PC-3 (cell line): ENCODE measurements around the gene UBASH3B. TPM values are rescaled to one million over a fixed set of nuclear protein-coding genes. Genes with fewer than 3 reads are reported as not detected.

Experiments
- ATAC-seq: fragments of 200-7000 bp; cut with Tn5 transposase; 2 replicates; pipeline ENCODE4 v1.9.1; 2020; ENCODE audit warnings: mild to moderate bottlenecking, moderate library complexity
- BruUV-seq: library from RNA; stranded (reverse); fragments of 400-500 nt; replicated peaks from 2 replicates; lab custom pipeline; 2021; lab: Mats Ljungman, UMichigan
- CTCF ChIA-PET: fragments of 300-600 bp; sonication (Branson Sonifier 250); formaldehyde crosslinking; loops from one replicate; lab custom pipeline; 2022; ENCODE audit warnings: antibody characterized with exemption; lab: Charles Lee
- POLR2A ChIA-PET: fragments of 300-600 bp; sonication (Branson Sonifier 250); formaldehyde crosslinking; loops from one replicate; lab custom pipeline; 2022; ENCODE audit warnings: antibody characterized with exemption; ENCODE audit not compliant: unreplicated experiment; lab: Charles Lee
- DNase-seq: peaks from one replicate; pipeline ENCODE4 v3.0.0-alpha.2; 2015
- H2AFZ ChIP-seq: fragments of 300-600 bp; sonication (generic); 2 replicates; pipeline ENCODE4 v1.6.0; 2016; ENCODE audit warnings: antibody characterized with exemption, low read length
- H3F3A ChIP-seq: fragments of 300-600 bp; sonication (generic); one replicate; pipeline ENCODE4 v1.6.0; 2017; ENCODE audit warnings: antibody characterized with exemption, low read length, control low read depth, mild to moderate bottlenecking; ENCODE audit not compliant: unreplicated experiment
- H3K27ac ChIP-seq: fragments of 300-600 bp; sonication (generic); 2 replicates; pipeline ENCODE4 v1.5.1; 2016; ENCODE audit warnings: mild to moderate bottlenecking, low read length
- H3K27me3 ChIP-seq: fragments of 300-600 bp; sonication (generic); 2 replicates; pipeline ENCODE4 v1.6.1; 2016; ENCODE audit warnings: low read length, mixed read lengths
- H3K36me3 ChIP-seq: fragments of 300-600 bp; sonication (generic); 2 replicates; pipeline ENCODE4 v1.6.1; 2016; ENCODE audit warnings: low read depth, mixed run types, low read length, mixed read lengths
- H3K4me1 ChIP-seq: fragments of 300-600 bp; sonication (generic); 2 replicates; pipeline ENCODE4 v1.5.1; 2016; ENCODE audit warnings: low read length; ENCODE audit not compliant: insufficient read depth
- H3K4me2 ChIP-seq: fragments of 300-600 bp; sonication (generic); 2 replicates; pipeline ENCODE4 v1.6.0; 2016; ENCODE audit warnings: low read length
- H3K4me3 ChIP-seq: fragments of 300-600 bp; sonication (generic); 2 replicates; pipeline ENCODE4 v1.5.1; 2016; ENCODE audit warnings: mild to moderate bottlenecking, low read length, mixed read lengths
- H3K79me2 ChIP-seq: fragments of 300-600 bp; sonication (generic); 2 replicates; pipeline ENCODE4 v1.6.1; 2017; ENCODE audit warnings: low read length, mixed read lengths
- H3K9ac ChIP-seq: fragments of 300-600 bp; sonication (generic); 2 replicates; pipeline ENCODE4 v1.6.0; 2016; ENCODE audit warnings: mild to moderate bottlenecking, low read length
- H3K9me2 ChIP-seq: fragments of 300-600 bp; sonication (generic); replicated peaks from 2 replicates; pipeline ENCODE4 v1.6.1; 2016; ENCODE audit warnings: mixed run types, low read length, mixed read lengths
- H3K9me3 ChIP-seq: fragments of 300-600 bp; sonication (generic); 2 replicates; pipeline ENCODE4 v1.6.1; 2016; ENCODE audit warnings: low read length, mixed read lengths
- H4K20me1 ChIP-seq: fragments of 300-600 bp; sonication (generic); 2 replicates; pipeline ENCODE4 v1.6.1; 2016; ENCODE audit warnings: low read length, mixed read lengths
- EZH2 ChIP-seq: fragments of 300-600 bp; sonication (generic); IDR thresholded peaks from one replicate; pipeline ENCODE4 v1.6.1; 2017; ENCODE audit warnings: antibody characterized with exemption, mild to moderate bottlenecking, low read length; ENCODE audit not compliant: unreplicated experiment
- EZH2phosphoT487 ChIP-seq: fragments of 300-600 bp; sonication (generic); IDR thresholded peaks from 2 replicates; pipeline ENCODE4 v1.6.1; 2018; ENCODE audit warnings: mild to moderate bottlenecking, antibody characterized with exemption, low read length, borderline replicate concordance
- intact Hi-C: fragments of 100-400 bp; cut with micrococcal nuclease; formaldehyde crosslinking; loops from 2 replicates; pipeline ENCODE4 v1.9.0; 2023
- total RNA-seq: library from RNA; depleted of rRNA; stranded (reverse); fragments of >200 nt; gene quantifications from 2 replicates; pipeline ENCODE4 v1.2.3, GENCODE V29; 2014
- TF ChIP-seq, protein P1 (sequence below): fragments of 300-600 bp; sonication (generic); conservative IDR thresholded peaks from 2 replicates; pipeline ENCODE4 v1.5.1; 2017; ENCODE audit warnings: antibody characterized with exemption, low read depth, mild to moderate bottlenecking, low read length

Gene UBASH3B
- total RNA-seq, 1 experiment from 2014 or later: 178 TPM

DNA sequence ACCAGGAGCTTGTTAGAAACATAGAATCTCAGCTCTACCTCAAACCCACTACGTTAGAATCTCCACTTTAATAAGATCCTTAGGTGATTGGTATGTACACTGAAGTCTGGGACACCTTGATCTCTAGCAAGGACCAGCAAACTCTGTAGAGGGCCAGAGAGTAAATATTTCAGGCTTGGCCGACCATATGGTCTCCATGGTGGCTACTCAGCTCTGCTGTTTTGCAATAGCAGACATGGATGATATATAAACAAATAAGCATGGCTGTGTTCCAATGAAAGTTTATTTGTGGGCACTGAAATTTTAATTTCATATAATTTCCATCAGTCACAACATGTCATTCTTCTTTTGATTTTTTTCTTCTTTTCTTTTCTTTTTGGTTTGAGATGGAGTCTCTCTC is 23.9 kb downstream of the UBASH3B start:
- ATAC-seq (no peak), DNase-seq (no peak)
- Histone ChIP-seq H3K36me3 (no peaks in the 10 kb centered on the region), H3K27me3 (no peaks in the 10 kb centered on the region), H3K79me2 (peaks cover 81% of the 10 kb centered on the region), H4K20me1 (peaks cover 3% of the 10 kb centered on the region; the same call in 1 of the 2 replicates), H3K9me3 (no peaks in the 10 kb centered on the region), H3K4me2 (no peak overlapping the region), H3F3A (no peaks in the 10 kb centered on the region), H3K9ac (no peak overlapping the region), H3K4me1 (peaks cover 20% of the 10 kb centered on the region), H2AFZ (no peak overlapping the region), H3K9me2 (no peaks in the 10 kb centered on the region), H3K27ac (no peak overlapping the region), H3K4me3 (no peak overlapping the region)
- intact Hi-C loops: no loop called here
- BruUV-seq: no TSS peak
- CTCF ChIA-PET: no interaction called here
- POLR2A ChIA-PET: interaction anchor here (0.5 kb wide), 1 partner anchor 43 kb away, joined by 3 read pairs; no protein-coding TSS in a partner anchor
- TF ChIP-seq, protein P1, sequence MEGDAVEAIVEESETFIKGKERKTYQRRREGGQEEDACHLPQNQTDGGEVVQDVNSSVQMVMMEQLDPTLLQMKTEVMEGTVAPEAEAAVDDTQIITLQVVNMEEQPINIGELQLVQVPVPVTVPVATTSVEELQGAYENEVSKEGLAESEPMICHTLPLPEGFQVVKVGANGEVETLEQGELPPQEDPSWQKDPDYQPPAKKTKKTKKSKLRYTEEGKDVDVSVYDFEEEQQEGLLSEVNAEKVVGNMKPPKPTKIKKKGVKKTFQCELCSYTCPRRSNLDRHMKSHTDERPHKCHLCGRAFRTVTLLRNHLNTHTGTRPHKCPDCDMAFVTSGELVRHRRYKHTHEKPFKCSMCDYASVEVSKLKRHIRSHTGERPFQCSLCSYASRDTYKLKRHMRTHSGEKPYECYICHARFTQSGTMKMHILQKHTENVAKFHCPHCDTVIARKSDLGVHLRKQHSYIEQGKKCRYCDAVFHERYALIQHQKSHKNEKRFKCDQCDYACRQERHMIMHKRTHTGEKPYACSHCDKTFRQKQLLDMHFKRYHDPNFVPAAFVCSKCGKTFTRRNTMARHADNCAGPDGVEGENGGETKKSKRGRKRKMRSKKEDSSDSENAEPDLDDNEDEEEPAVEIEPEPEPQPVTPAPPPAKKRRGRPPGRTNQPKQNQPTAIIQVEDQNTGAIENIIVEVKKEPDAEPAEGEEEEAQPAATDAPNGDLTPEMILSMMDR: no peak
- TF ChIP-seq EZH2phosphoT487: no peak

DNA sequence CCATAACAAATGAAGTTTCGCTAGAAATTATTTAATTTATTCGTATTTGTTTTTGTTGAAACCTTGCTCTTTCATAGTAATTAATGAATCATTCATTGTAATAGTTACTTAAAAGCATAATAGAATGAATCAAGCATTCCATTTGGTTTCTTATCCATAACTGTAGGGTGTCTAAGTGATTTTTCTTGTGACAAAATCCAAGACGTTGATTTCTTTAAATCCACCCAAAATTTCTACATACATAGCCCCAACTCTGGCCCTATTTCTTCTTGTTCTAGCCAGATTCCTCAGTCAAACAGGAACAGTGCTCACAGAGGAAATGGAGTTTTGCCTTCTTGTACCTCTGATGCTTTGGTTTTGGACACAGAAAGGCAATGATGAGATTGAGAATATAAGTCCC is 25.5 kb downstream of the UBASH3B start:
- POLR2A ChIA-PET: no interaction called here
- Histone ChIP-seq H4K20me1 (peaks cover 3% of the 10 kb centered on the region; the same call in 1 of the 2 replicates), H3K4me3 (no peak overlapping the region), H3K27ac (no peak overlapping the region), H3K9me3 (no peaks in the 10 kb centered on the region), H3F3A (no peaks in the 10 kb centered on the region), H3K36me3 (no peaks in the 10 kb centered on the region), H3K9me2 (no peaks in the 10 kb centered on the region), H3K79me2 (peaks cover 78% of the 10 kb centered on the region), H3K27me3 (no peaks in the 10 kb centered on the region), H2AFZ (no peak overlapping the region), H3K9ac (no peak overlapping the region), H3K4me1 (peaks cover 13% of the 10 kb centered on the region), H3K4me2 (no peak overlapping the region)
- DNase-seq: no peak
- CTCF ChIA-PET: no interaction called here
- ATAC-seq: no peak
- TF ChIP-seq EZH2: no peak
- TF ChIP-seq EZH2phosphoT487: no peak
- TF ChIP-seq, protein P1: no peak
- no TSS peak for BruUV-seq
- intact Hi-C loops: no loop called here

DNA sequence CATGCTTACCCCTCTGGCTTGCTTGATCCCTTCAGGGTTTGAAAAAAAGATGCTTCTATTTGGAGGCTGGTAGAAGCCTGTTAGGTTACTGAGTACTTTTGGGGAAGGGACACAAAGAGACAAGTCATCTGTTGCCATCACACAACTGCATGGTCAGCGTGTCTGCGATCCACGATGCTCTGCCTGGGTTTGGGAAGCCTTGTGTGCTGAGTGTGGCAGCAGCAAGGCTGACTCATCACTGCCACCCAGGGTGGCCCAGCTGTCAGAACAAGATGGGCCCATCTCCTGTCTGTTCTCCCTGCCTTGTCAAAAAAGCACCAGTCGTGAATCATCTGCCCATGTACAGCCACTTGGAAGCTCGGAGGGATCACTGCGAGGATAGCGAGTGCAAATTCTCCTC is 26.2 kb downstream of the UBASH3B start:
- no peak for TF ChIP-seq EZH2phosphoT487
- TF ChIP-seq, protein P1: no peak
- TF ChIP-seq EZH2: no peak

More for the DNA sequence above, 26.2 kb downstream of the UBASH3B start:
- POLR2A ChIA-PET: no interaction called here
- DNase-seq (peak; percentile 37), ATAC-seq (peak; percentile 71)
- intact Hi-C loops: no loop called here
- Histone ChIP-seq H3K27ac (no peak overlapping the region), H4K20me1 (peaks cover 3% of the 10 kb centered on the region; the same call in 1 of the 2 replicates), H2AFZ (no peak overlapping the region), H3K4me1 (peaks cover 7% of the 10 kb centered on the region), H3K9me2 (no peaks in the 10 kb centered on the region), H3K27me3 (no peaks in the 10 kb centered on the region), H3K4me3 (no peak overlapping the region), H3F3A (no peaks in the 10 kb centered on the region), H3K9ac (no peak overlapping the region), H3K36me3 (no peaks in the 10 kb centered on the region), H3K9me3 (no peaks in the 10 kb centered on the region), H3K4me2 (no peak overlapping the region), H3K79me2 (peaks cover 81% of the 10 kb centered on the region)
- BruUV-seq: no TSS peak
- CTCF ChIA-PET: interaction anchor here (0.6 kb wide), 1 partner anchor 30 kb away, joined by 4 read pairs; no protein-coding TSS in a partner anchor
